K562 (cell line): ENCODE data around the gene PTBP3. TPM values are rescaled to one million over a fixed set of nuclear protein-coding genes. Genes with fewer than 3 reads are reported as not detected.

ENCODE experiments used
- ARID4B ChIP-seq: sonication (generic); formaldehyde crosslinking; IDR thresholded peaks from 2 replicates; pipeline ENCODE4 v1.8.0; 2022; ENCODE audit warnings: mild to moderate bottlenecking, missing genetic modification reagents
- ETS1 ChIP-seq: conservative IDR thresholded peaks from 2 replicates; pipeline ENCODE4 v1.6.1; 2011; ENCODE audit warnings: low read depth, mild to moderate bottlenecking, low read length; ENCODE audit not compliant: control insufficient read depth
- FIP1L1 ChIP-seq: fragments of 200-400 bp; formaldehyde crosslinking; IDR thresholded peaks from 2 replicates; pipeline ENCODE4 v1.6.1; 2018; ENCODE audit warnings: mild to moderate bottlenecking, low read depth, low read length; ENCODE audit not compliant: poor library complexity, severe bottlenecking
- FOXA1 ChIP-seq: fragments of 450-650 bp; IDR thresholded peaks from 2 replicates; pipeline ENCODE4 v1.6.1; 2016; ENCODE audit warnings: mild to moderate bottlenecking, borderline replicate concordance
- FOXK1 ChIP-seq: sonication (generic); formaldehyde crosslinking; IDR thresholded peaks from 2 replicates; pipeline ENCODE4 v1.8.0; 2022; ENCODE audit warnings: missing genetic modification reagents, mild to moderate bottlenecking, borderline replicate concordance
- HMGN3 ChIP-seq: IDR thresholded peaks from 2 replicates; pipeline ENCODE4 v1.6.1; 2011; ENCODE audit warnings: borderline replicate concordance, low read depth, mild to moderate bottlenecking, mixed read lengths, low read length; ENCODE audit not compliant: insufficient read length; ENCODE audit errors: extremely low read depth
- HOXB6 ChIP-seq: fragments of 250-450 bp; sonication (Bioruptor Pico); IDR thresholded peaks from 2 replicates; pipeline ENCODE4 v1.5.1; 2022; ENCODE audit warnings: mild to moderate bottlenecking, borderline replicate concordance
- KDM1A ChIP-seq, 2 experiments: fragments of 450-650 bp; IDR thresholded peaks; 2 replicates each; pipeline ENCODE4 v1.6.1; 2016; ENCODE audit warnings: mild to moderate bottlenecking in 2 of 2
- MXD1 ChIP-seq: fragments of 250-450 bp; sonication (Bioruptor Pico); IDR thresholded peaks from 2 replicates; pipeline ENCODE4 v1.8.0; 2021; ENCODE audit warnings: borderline replicate concordance, mild to moderate bottlenecking, moderate library complexity; ENCODE audit not compliant: poor library complexity, severe bottlenecking
- RBBP5 ChIP-seq: fragments of 200-600 bp; sonication (generic); IDR thresholded peaks from 2 replicates; pipeline ENCODE4 v1.6.1; 2012; ENCODE audit warnings: borderline replicate concordance, mild to moderate bottlenecking, low read length, control low read depth, inconsistent platforms; ENCODE audit not compliant: insufficient read depth, poor library complexity, severe bottlenecking
- SRSF1 ChIP-seq: fragments of 200-400 bp; formaldehyde crosslinking; IDR thresholded peaks from 2 replicates; pipeline ENCODE4 v1.6.1; 2017; ENCODE audit warnings: mild to moderate bottlenecking, low read depth, low read length, moderate library complexity
- TAF1 ChIP-seq: IDR thresholded peaks from 2 replicates; pipeline ENCODE4 v1.6.1; 2011; ENCODE audit warnings: mild to moderate bottlenecking, low read length, moderate library complexity; ENCODE audit not compliant: insufficient read depth, control insufficient read depth, severe bottlenecking; ENCODE audit errors: extremely low read depth
- TFAP4 ChIP-seq: sonication (generic); formaldehyde crosslinking; IDR thresholded peaks from 2 replicates; pipeline ENCODE4 v1.8.0; 2022; ENCODE audit warnings: missing genetic modification reagents, mild to moderate bottlenecking, moderate library complexity, borderline replicate concordance
- ZNF277 ChIP-seq: fragments of 250-450 bp; sonication (Bioruptor Pico); IDR thresholded peaks from 2 replicates; pipeline ENCODE4 v1.8.0; 2022; ENCODE audit warnings: inconsistent platforms, mild to moderate bottlenecking, moderate library complexity, borderline replicate concordance
- ZNF431 ChIP-seq: sonication (generic); formaldehyde crosslinking; IDR thresholded peaks from 2 replicates; pipeline ENCODE4 v1.8.0; 2022; ENCODE audit warnings: mild to moderate bottlenecking, missing genetic modification reagents
- ZNF695 ChIP-seq: fragments of 450-650 bp; formaldehyde crosslinking; IDR thresholded peaks from 2 replicates; pipeline ENCODE4 v1.4.0; 2020; ENCODE audit warnings: mild to moderate bottlenecking, moderate library complexity
- polyA plus RNA-seq, 8 experiments: library from polyadenylated mRNA; depleted of rRNA in 4 of 8; stranded (reverse) in 5 of 8; unstranded in 3 of 8; fragments of >200 nt; fragmentation: Nextera tagmentation in 2 of 8; fragmentation: Illumina TruSeq in 1 of 8; extraction: Ambion mirVana in 2 of 8; extraction: Trizol in 1 of 8; gene quantifications; 2 replicates each; pipeline versions ENCODE4 v1.2.1 to v1.2.3, GENCODE V29; 2011 to 2014; ENCODE audit warnings: inconsistent platforms in 1 of 8, missing spikeins in 1 of 8
- total RNA-seq, 7 experiments: library from RNA; depleted of rRNA in 6 of 7; stranded (reverse); fragments of >200 nt in 6 of 7; fragmentation: Illumina TruSeq in 2 of 7; extraction: Trizol in 2 of 7; gene quantifications; 2 replicates each; pipeline versions ENCODE4 v1.2.1 to v1.2.3, GENCODE V29; 2011 to 2021; ENCODE audit warnings: low replicate concordance in 1 of 7

PTBP3 gene
- total and polyA plus RNA-seq, 9 of the 15 experiments (the other 6 are each of a cell fraction or from before 2014, with no cell fraction given), result 22.4 to 132 (median 68.0) TPM

- TF ChIP-seq ETS1 (peak; percentile 65; the same call in 1 of the 2 replicates), TFAP4 (CRISPR knock-in tag) (peak; percentile 59; the same call in 1 of the 2 replicates), ZNF277 (CRISPR knock-in tag) (no peak), FOXK1 (CRISPR knock-in tag) (peak; percentile 73; the same call in 1 of the 2 replicates), SRSF1 (0 out of 2 replicates have a peak, but pooled peaks have one; percentile 69), ARID4B (CRISPR knock-in tag) (peak; percentile 71; the same call in 1 of the 2 replicates), HMGN3 (peak; percentile 65), TAF1 (peak; percentile 93), ZNF431 (CRISPR knock-in tag) (0 out of 2 replicates have a peak, but pooled peaks have one; percentile 22), MXD1 (CRISPR knock-in tag) (peak; percentile 7), FOXA1 (no peak), KDM1A (IDR thresholded peaks at IDR 0.05) (peak in 1 of 2 experiments; percentile 61; a peak in 1 of 4 replicates), ZNF695 (CRISPR knock-in tag) (no peak), HOXB6 (no peak), FIP1L1 (peak; percentile 71), RBBP5 (peak; percentile 77)
Observed at GRCh38 chr9:112332977-112333638, at the start of gene PTBP3 (continued).
